Activated B cell treated with CpG ODN at 0.5 μM for 24 hours (primary cell): ENCODE results near the gene BUB3. TPM values are rescaled to one million over a fixed set of nuclear protein-coding genes. Genes with fewer than 3 reads are reported as not detected.
"Not testable (repeated sequence)": the region's sequence is repeated elsewhere in the genome, so short reads cannot be mapped to it uniquely, and the experiment has no call there.

Source experiments
- ATAC-seq: fragments of 200-7000 bp; cut with Tn5 transposase; one replicate; pipeline ENCODE4 v1.10.0; 2021; ENCODE audit warnings: low read depth, mild to moderate bottlenecking, moderate library complexity
- CTCF ChIA-PET: fragments of 350-600 bp; sonication (Branson Sonifier 250); formaldehyde crosslinking; loops from one replicate; lab custom pipeline; 2021; ENCODE audit warnings: antibody characterized with exemption; lab: Charles Lee
- POLR2A ChIA-PET: fragments of 350-600 bp; sonication (Branson Sonifier 250); formaldehyde crosslinking; loops from one replicate; lab custom pipeline; 2021; ENCODE audit warnings: antibody characterized with exemption; lab: Charles Lee
- DNase-seq: peaks from one replicate; pipeline ENCODE4 v3.0.0; 2022
- H3K27ac Mint-ChIP-seq: one replicate; pipeline ENCODE4 v1.8.0; 2020; ENCODE audit warnings: mixed read lengths
- H3K27me3 Mint-ChIP-seq: one replicate; pipeline ENCODE4 v1.8.0; 2021; ENCODE audit warnings: mixed read lengths
- H3K36me3 Mint-ChIP-seq: one replicate; pipeline ENCODE4 v1.8.0; 2021; ENCODE audit warnings: low read depth, mixed read lengths
- H3K4me1 Mint-ChIP-seq: one replicate; pipeline ENCODE4 v1.8.0; 2021; ENCODE audit warnings: mixed read lengths
- H3K4me3 Mint-ChIP-seq: one replicate; pipeline ENCODE4 v1.8.0; 2020; ENCODE audit warnings: mild to moderate bottlenecking, mixed read lengths
- H3K9me3 Mint-ChIP-seq: one replicate; pipeline ENCODE4 v1.8.0; 2020; ENCODE audit warnings: mixed read lengths
- intact Hi-C: fragments of 100-400 bp; cut with micrococcal nuclease; formaldehyde crosslinking; loops from one replicate; pipeline ENCODE4 v1.15.1; 2024
- total RNA-seq: library from RNA; stranded (reverse); gene quantifications from 2 replicates; pipeline ENCODE4 v1.2.3, GENCODE V29; 2022
- TF ChIP-seq, protein P1 (sequence below): fragments of 200-600 bp; IDR thresholded peaks from one replicate; pipeline ENCODE4 v1.8.0; 2022; ENCODE audit warnings: antibody characterized with exemption, mild to moderate bottlenecking

BUB3 gene
- total RNA-seq, 1 donor from 2014 or later, result 141 TPM

DNA sequence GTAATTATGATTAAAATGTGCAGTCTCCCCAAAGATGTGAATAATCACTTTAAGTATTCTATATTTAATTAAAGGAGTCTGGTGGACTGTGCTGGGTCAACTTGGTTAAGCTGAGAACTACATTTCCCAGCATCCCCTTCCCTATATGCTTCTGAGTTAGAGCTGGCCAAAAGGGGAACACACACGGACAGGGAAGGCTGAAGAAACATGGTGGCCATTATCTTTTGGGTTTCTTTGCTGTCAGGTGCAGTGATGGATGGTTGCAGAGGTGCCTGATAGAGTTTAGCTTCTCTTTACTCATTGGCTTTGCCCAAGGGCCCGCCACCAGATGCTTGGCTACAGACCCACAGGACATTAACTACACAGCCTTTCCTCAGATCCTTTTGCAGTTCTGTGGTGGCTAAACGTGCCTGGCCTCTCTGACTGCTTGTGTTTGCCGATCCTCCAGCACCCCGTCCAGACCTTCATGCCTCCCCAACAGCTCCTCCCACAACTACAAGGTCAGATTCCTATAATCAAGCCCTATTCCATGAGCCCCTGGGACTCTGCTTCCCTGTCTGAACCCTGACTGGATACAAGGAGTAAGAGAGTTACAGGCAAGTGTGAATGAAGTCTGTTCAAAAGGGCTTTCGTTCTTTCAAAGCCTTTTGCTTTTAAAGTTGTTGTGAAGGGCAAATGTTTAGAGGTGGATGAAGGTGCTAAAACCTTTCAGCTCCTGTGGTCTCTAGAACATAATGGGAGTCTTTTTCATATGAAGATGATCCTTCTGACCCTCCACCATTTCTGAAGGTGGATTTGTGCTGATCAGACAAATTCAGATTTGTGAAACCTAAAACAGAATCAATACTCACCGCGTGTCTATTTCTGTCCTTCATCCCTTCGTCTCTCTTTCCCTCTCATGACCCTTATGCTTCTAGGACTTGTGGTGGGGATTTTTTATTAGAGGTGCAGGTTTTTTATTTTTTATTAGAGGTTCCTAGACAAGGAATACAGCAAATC is 21.5 kb downstream of the BUB3 start:
- H3K9me3 Mint-ChIP-seq, result peaks cover 5% of the 10 kb centered on the region
- no peak overlapping the region for H3K4me3 Mint-ChIP-seq
- CTCF ChIA-PET, result no interaction called here
- intact Hi-C loops, result no loop called here
- no peaks in the 10 kb centered on the region for H3K4me1 Mint-ChIP-seq
- no peak overlapping the region for H3K27ac Mint-ChIP-seq
- DNase-seq (no peak), ATAC-seq (no peak)
- peaks cover 62% of the 10 kb centered on the region for H3K36me3 Mint-ChIP-seq
- TF ChIP-seq, protein P1, sequence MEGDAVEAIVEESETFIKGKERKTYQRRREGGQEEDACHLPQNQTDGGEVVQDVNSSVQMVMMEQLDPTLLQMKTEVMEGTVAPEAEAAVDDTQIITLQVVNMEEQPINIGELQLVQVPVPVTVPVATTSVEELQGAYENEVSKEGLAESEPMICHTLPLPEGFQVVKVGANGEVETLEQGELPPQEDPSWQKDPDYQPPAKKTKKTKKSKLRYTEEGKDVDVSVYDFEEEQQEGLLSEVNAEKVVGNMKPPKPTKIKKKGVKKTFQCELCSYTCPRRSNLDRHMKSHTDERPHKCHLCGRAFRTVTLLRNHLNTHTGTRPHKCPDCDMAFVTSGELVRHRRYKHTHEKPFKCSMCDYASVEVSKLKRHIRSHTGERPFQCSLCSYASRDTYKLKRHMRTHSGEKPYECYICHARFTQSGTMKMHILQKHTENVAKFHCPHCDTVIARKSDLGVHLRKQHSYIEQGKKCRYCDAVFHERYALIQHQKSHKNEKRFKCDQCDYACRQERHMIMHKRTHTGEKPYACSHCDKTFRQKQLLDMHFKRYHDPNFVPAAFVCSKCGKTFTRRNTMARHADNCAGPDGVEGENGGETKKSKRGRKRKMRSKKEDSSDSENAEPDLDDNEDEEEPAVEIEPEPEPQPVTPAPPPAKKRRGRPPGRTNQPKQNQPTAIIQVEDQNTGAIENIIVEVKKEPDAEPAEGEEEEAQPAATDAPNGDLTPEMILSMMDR, result no peak
- POLR2A ChIA-PET, result interaction anchor here (1.0 kb wide), 1 partner anchor 21 kb away, joined by 3 read pairs; no protein-coding TSS in a partner anchor
- no peaks in the 10 kb centered on the region for H3K27me3 Mint-ChIP-seq

GRCh38 chr10:123178390-123178789 is 24.2 kb downstream of the BUB3 start:
- POLR2A ChIA-PET, result not testable (repeated sequence)

GRCh38 chr10:123180101-123181090 is 26.2 kb downstream of the BUB3 start:
- no peak overlapping the region for H3K4me3 Mint-ChIP-seq
- ATAC-seq (no peak), DNase-seq (no peak)
- ChIA-PET CTCF (no interaction called here), POLR2A (no interaction called here)
- peaks cover 21% of the 10 kb centered on the region for H3K9me3 Mint-ChIP-seq
- intact Hi-C loops, result no loop called here
- H3K36me3 Mint-ChIP-seq, result peaks cover 55% of the 10 kb centered on the region
- H3K4me1 Mint-ChIP-seq, result no peaks in the 10 kb centered on the region
- H3K27me3 Mint-ChIP-seq, result no peaks in the 10 kb centered on the region
- no peak overlapping the region for H3K27ac Mint-ChIP-seq
- TF ChIP-seq, protein P1, result no peak

More at GRCh38 chr10:123178390-123178789, 24.2 kb downstream of the BUB3 start:
- H3K36me3 Mint-ChIP-seq, result peaks cover 54% of the 10 kb centered on the region
- intact Hi-C loops, DNase-seq, H3K27ac Mint-ChIP-seq, H3K9me3 Mint-ChIP-seq, H3K27me3 Mint-ChIP-seq, CTCF ChIA-PET, H3K4me1 Mint-ChIP-seq, H3K4me3 Mint-ChIP-seq, ATAC-seq: not testable (repeated sequence)

GRCh38 chr10:123183724-123184123 is 29.5 kb downstream of the BUB3 start:
- TF ChIP-seq, protein P1, result no peak
- intact Hi-C loops, result no loop called here
- Mint-ChIP-seq H3K36me3 (peaks cover 48% of the 10 kb centered on the region), H3K4me1 (no peaks in the 10 kb centered on the region), H3K4me3 (no peak overlapping the region), H3K9me3 (peaks cover 27% of the 10 kb centered on the region), H3K27me3 (no peaks in the 10 kb centered on the region), H3K27ac (no peak overlapping the region)
- ChIA-PET CTCF (no interaction called here), POLR2A (no interaction called here)
- no peak for ATAC-seq
- DNase-seq, result no peak

DNA sequence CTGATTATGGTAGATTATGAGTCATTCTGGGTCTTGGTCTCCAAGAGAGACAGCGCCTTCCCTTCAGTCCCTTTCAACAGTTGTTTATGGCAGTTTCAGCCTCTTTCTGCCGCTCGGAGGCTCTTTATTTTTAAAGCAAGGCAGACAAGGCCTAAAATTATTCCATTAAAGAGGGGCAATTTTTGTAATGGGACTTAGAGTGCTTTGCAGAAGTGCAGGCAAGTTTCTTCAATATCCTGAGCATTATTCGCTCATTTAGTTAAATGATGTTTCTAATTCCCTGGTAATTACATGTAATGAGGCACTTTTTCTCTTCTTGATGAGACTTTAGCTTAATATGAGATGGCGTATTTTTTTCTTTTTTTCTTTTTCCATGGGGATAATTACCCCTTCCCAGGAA is 33.6 kb downstream of the BUB3 start:
- Mint-ChIP-seq H3K9me3 (peaks cover 27% of the 10 kb centered on the region), H3K27me3 (no peaks in the 10 kb centered on the region), H3K27ac (no peak overlapping the region), H3K4me3 (no peak overlapping the region), H3K36me3 (peaks cover 60% of the 10 kb centered on the region), H3K4me1 (no peaks in the 10 kb centered on the region)
- DNase-seq (no peak), ATAC-seq (no peak)
- intact Hi-C loops, result no loop called here
- ChIA-PET CTCF (no interaction called here), POLR2A (no interaction called here)
- TF ChIP-seq, protein P1, result no peak
